ENCODE measurements around the gene CACNA1H. TPM values are rescaled to one million over a fixed set of nuclear protein-coding genes. Genes with fewer than 3 reads are reported as not detected.

Gene CACNA1H
- total RNA-seq, 2 donors from 2014 or later: 0.48 to 0.79 TPM

GRCh38 chr16:1140582-1141162 lies 12.2 kb upstream of the CACNA1H start:
- H3K9me3 Mint-ChIP-seq: no peaks in the 10 kb centered on the region

GRCh38 chr16:1141191-1141590 lies 11.7 kb upstream of the CACNA1H start:
- H3K36me3 Mint-ChIP-seq (ENCODE audit: insufficient read depth in 2 of 2): no peaks in the 10 kb centered on the region
- no peaks in the 10 kb centered on the region for H3K27me3 Mint-ChIP-seq (ENCODE audit: low read depth)
- ATAC-seq (replicated peaks in 1 of 2): no peak
- no peak for DNase-seq
- no peaks in the 10 kb centered on the region for H3K4me1 Mint-ChIP-seq (ENCODE audit: low read depth)
- H3K4me3 Mint-ChIP-seq: no peak overlapping the region
- H3K9me3 Mint-ChIP-seq: no peaks in the 10 kb centered on the region
- no peak overlapping the region for H3K27ac Mint-ChIP-seq

More at GRCh38 chr16:1140582-1141162, 12.2 kb upstream of the CACNA1H start:
- DNase-seq (no peak), ATAC-seq (replicated peaks in 1 of 2) (no peak)
- Mint-ChIP-seq H3K36me3 (ENCODE audit: insufficient read depth in 2 of 2) (no peaks in the 10 kb centered on the region), H3K27ac (no peak overlapping the region), H3K4me1 (ENCODE audit: low read depth) (no peaks in the 10 kb centered on the region), H3K27me3 (ENCODE audit: low read depth) (no peaks in the 10 kb centered on the region), H3K4me3 (no peak overlapping the region)

DNA sequence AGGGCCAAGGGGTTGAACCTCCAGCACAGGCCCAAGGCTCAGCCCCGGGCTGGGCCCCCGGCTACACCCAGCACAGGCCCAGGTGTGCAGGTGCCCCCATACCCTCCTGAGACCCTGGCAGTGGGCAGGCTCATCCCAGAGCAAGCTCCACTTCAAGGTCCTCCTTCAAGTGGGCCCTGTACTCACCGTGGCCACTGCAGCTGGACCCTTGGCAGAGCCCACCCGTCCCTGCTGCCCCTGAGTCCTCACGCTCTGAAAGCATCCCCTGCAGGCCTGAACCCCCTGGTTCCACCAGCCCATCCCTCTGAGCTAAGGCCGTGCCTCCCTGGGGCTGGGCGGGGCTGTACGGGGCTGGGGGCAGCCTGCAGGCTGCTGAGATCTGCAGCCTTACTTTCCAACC lies 11.2 kb upstream of the CACNA1H start:
- Mint-ChIP-seq H3K36me3 (ENCODE audit: insufficient read depth in 2 of 2) (no peaks in the 10 kb centered on the region), H3K9me3 (no peaks in the 10 kb centered on the region), H3K4me1 (ENCODE audit: low read depth) (no peaks in the 10 kb centered on the region), H3K27me3 (ENCODE audit: low read depth) (no peaks in the 10 kb centered on the region), H3K27ac (no peak overlapping the region), H3K4me3 (no peak overlapping the region)
- ATAC-seq (replicated peaks in 1 of 2) (no peak), DNase-seq (no peak)

DNA sequence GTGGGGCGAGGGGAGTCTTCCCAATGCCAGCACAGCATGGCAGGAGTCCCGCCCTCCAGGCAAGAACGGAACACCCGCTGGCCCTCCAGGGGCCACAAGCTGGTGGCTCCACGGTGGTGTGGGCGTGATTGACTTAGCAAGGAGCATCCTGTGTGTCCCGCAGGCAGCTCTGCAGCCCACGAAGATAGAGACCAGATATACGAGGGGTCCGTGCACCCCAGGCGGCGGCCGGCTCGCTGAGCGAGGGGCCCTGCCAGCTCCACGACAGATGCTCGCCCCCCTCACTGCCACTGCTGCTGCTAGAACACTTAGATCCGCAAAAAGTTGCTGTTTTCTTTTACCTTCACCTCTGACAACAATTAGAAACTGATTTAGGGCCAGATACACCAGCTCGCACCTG lies 10.0 kb upstream of the CACNA1H start:
- ATAC-seq (replicated peaks in 1 of 2) (no peak), DNase-seq (no peak)
- Mint-ChIP-seq H3K27me3 (ENCODE audit: low read depth) (no peaks in the 10 kb centered on the region), H3K9me3 (peaks cover 0 to 3% of the 10 kb centered on the region in 2 donors), H3K36me3 (ENCODE audit: insufficient read depth in 2 of 2) (peaks cover 0 to 1% of the 10 kb centered on the region in 2 donors), H3K4me1 (ENCODE audit: low read depth) (no peaks in the 10 kb centered on the region), H3K4me3 (no peak overlapping the region), H3K27ac (no peak overlapping the region)

- Mint-ChIP-seq H3K9me3 (peaks cover 0 to 3% of the 10 kb centered on the region in 2 donors), H3K36me3 (ENCODE audit: insufficient read depth in 2 of 2) (peaks cover 0 to 1% of the 10 kb centered on the region in 2 donors), H3K4me1 (ENCODE audit: low read depth) (no peaks in the 10 kb centered on the region), H3K27me3 (ENCODE audit: low read depth) (no peaks in the 10 kb centered on the region), H3K27ac (no peak overlapping the region), H3K4me3 (no peak overlapping the region)
- no peak for DNase-seq
- no peak for ATAC-seq (replicated peaks in 1 of 2)
Measured at GRCh38 chr16:1143761-1144450, 9.0 kb upstream of the CACNA1H start.

DNA sequence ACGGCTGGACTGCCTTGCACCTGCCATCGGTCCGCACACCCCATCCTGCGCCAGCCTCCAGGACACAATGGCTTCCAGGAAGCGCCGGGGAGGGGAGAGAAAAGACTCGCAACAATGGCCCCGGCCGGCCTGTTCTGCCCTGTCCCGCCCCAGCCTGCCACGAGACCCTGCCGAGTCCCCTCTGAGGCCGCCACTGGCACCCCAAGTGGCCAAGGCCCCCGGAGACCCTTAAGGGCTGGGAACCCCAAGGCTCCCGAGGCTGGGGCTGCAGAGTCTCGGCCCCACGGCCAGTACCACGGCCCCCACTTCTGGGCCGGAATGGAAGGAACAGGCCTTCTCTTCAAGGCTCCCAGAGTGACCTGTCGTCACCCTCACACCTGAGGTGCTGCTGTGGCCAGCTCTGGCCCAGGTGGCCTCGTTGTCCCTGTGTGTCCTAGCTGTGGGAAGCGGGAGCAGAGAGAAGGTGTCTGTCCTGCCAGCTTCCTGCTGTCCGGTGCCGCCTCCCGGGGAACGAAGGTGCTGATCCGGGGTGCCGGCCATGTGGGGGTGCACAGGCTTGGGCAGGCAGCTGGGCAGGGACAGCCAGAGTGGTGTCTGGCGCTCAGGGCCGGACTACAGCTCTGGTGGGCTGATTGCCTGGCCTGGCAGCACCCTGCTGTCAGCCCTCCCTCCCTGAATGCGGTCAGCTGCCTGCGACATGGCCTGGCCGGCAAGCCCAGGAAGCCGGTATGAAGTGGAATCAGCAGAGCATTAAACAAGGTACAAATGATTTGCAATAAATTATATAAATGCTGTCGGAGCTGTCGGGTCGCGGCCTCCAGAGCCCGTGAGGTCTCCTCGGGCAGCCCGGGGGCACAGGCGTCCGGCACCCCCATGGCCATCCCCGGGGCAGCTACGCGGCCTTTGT lies 8.2 kb upstream of the CACNA1H start:
- no peaks in the 10 kb centered on the region for H3K4me1 Mint-ChIP-seq (ENCODE audit: low read depth)
- DNase-seq (no peak), ATAC-seq (replicated peaks in 1 of 2) (no peak)
- H3K27me3 Mint-ChIP-seq (ENCODE audit: low read depth): no peaks in the 10 kb centered on the region
- no peak overlapping the region for H3K27ac Mint-ChIP-seq
- no peak overlapping the region for H3K4me3 Mint-ChIP-seq
- H3K36me3 Mint-ChIP-seq (ENCODE audit: insufficient read depth in 2 of 2): peaks cover 0 to 1% of the 10 kb centered on the region in 2 donors
- peaks cover 0 to 3% of the 10 kb centered on the region in 2 donors for H3K9me3 Mint-ChIP-seq

DNA sequence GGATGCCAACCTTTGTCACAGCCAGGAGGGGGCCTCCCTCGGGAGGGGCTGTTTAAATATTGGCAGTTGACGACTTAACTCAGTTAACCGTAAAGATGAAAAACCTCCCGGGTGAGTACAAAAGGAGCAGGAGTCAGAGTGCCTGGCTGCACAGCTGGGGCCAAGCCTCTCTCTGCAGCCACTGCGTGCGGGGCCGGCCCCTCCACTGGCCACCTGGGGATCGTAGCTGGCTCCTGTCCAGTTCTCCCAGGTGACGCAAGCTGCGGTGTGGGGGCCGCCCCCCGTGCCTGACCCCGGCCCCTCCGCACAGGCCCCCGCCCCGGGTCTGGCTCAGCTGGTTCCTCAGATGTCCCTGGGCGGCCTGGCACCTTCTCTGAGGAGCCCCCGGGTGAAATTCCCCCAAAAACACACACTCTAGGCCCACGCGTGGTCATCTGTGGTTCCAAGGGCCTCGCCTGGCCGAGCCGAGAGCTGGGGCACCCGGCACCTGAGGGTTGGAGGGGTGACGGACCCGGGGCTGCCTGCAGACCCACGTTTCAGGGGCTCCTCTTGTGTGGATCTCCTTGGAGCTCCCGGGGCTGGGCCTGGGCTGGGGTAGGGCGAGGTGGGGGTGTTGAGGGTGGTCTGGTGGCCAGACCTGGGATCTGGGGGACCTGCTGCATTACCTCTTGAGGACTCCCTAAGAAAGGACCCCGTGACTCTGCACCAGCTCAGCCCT lies 7.4 kb upstream of the CACNA1H start:
- H3K36me3 Mint-ChIP-seq (ENCODE audit: insufficient read depth in 2 of 2): peaks cover 0 to 1% of the 10 kb centered on the region in 2 donors
- no peak for DNase-seq
- H3K9me3 Mint-ChIP-seq: peaks cover 0 to 3% of the 10 kb centered on the region in 2 donors
- H3K27me3 Mint-ChIP-seq (ENCODE audit: low read depth): no peaks in the 10 kb centered on the region
- H3K4me3 Mint-ChIP-seq: no peak overlapping the region
- ATAC-seq (replicated peaks in 1 of 2): no peak
- H3K4me1 Mint-ChIP-seq (ENCODE audit: low read depth): peaks cover 1% of the 10 kb centered on the region
- no peak overlapping the region for H3K27ac Mint-ChIP-seq

GRCh38 chr16:1146409-1146808 lies 6.5 kb upstream of the CACNA1H start:
- no peaks in the 10 kb centered on the region for H3K27me3 Mint-ChIP-seq (ENCODE audit: low read depth)
- no peak for DNase-seq

GRCh38 chr16:1147027-1147426 lies 5.9 kb upstream of the CACNA1H start:
- no peak for DNase-seq
- Mint-ChIP-seq H3K27ac (no peak overlapping the region), H3K4me3 (no peak overlapping the region), H3K9me3 (peaks cover 0 to 3% of the 10 kb centered on the region in 2 donors), H3K27me3 (ENCODE audit: low read depth) (no peaks in the 10 kb centered on the region), H3K4me1 (ENCODE audit: low read depth) (peaks cover 5% of the 10 kb centered on the region), H3K36me3 (ENCODE audit: insufficient read depth in 2 of 2) (peaks cover 0 to 1% of the 10 kb centered on the region in 2 donors)
- no peak for ATAC-seq (replicated peaks in 1 of 2)

More at GRCh38 chr16:1146409-1146808, 6.5 kb upstream of the CACNA1H start:
- no peak for ATAC-seq (replicated peaks in 1 of 2)
- no peak overlapping the region for H3K27ac Mint-ChIP-seq
- peaks cover 0 to 3% of the 10 kb centered on the region in 2 donors for H3K9me3 Mint-ChIP-seq
- peaks cover 0 to 1% of the 10 kb centered on the region in 2 donors for H3K36me3 Mint-ChIP-seq (ENCODE audit: insufficient read depth in 2 of 2)
- H3K4me1 Mint-ChIP-seq (ENCODE audit: low read depth): peaks cover 5% of the 10 kb centered on the region
- H3K4me3 Mint-ChIP-seq: no peak overlapping the region

- H3K9me3 Mint-ChIP-seq: peaks cover 0 to 3% of the 10 kb centered on the region in 2 donors
- no peak overlapping the region for H3K4me3 Mint-ChIP-seq
- H3K36me3 Mint-ChIP-seq (ENCODE audit: insufficient read depth in 2 of 2): peaks cover 0 to 1% of the 10 kb centered on the region in 2 donors
- no peaks in the 10 kb centered on the region for H3K27me3 Mint-ChIP-seq (ENCODE audit: low read depth)
- peaks cover 5% of the 10 kb centered on the region for H3K4me1 Mint-ChIP-seq (ENCODE audit: low read depth)
- H3K27ac Mint-ChIP-seq: no peak overlapping the region
- ATAC-seq (replicated peaks in 1 of 2) (no peak), DNase-seq (no peak)
Measured at GRCh38 chr16:1149101-1149636, 3.7 kb upstream of the CACNA1H start.

GRCh38 chr16:1150511-1150982 lies 2.4 kb upstream of the CACNA1H start:
- Mint-ChIP-seq H3K9me3 (peaks cover 0 to 3% of the 10 kb centered on the region in 2 donors), H3K27me3 (ENCODE audit: low read depth) (peaks cover 4% of the 10 kb centered on the region), H3K4me1 (ENCODE audit: low read depth) (peaks cover 5% of the 10 kb centered on the region), H3K27ac (no peak overlapping the region), H3K36me3 (ENCODE audit: insufficient read depth in 2 of 2) (peaks cover 0 to 1% of the 10 kb centered on the region in 2 donors), H3K4me3 (peak overlapping the region in 1 of 2 donors; percentile 39)
- DNase-seq (peak; percentile 33 to 51), ATAC-seq (replicated peaks in 1 of 2) (no peak)

GRCh38 chr16:1151424-1152122 lies 1.3 kb upstream of the CACNA1H start:
- peaks cover 7% of the 10 kb centered on the region for H3K27me3 Mint-ChIP-seq (ENCODE audit: low read depth)
- H3K4me3 Mint-ChIP-seq: peak overlapping the region in 1 of 2 donors; percentile 27
- H3K27ac Mint-ChIP-seq: no peak overlapping the region
- H3K36me3 Mint-ChIP-seq (ENCODE audit: insufficient read depth in 2 of 2): peaks cover 0 to 1% of the 10 kb centered on the region in 2 donors
- H3K4me1 Mint-ChIP-seq (ENCODE audit: low read depth): peaks cover 5% of the 10 kb centered on the region
- DNase-seq: peak in 1 of 2 donors; percentile 4
- no peak for ATAC-seq (replicated peaks in 1 of 2)
- peaks cover 0 to 3% of the 10 kb centered on the region in 2 donors for H3K9me3 Mint-ChIP-seq
